PC-9 (cell line): ENCODE results near the gene DNAH12.

Experiments used
- EZH2 ChIP-seq: fragments of 200-600 bp; sonication (generic); IDR thresholded peaks from 2 replicates; pipeline ENCODE4 v1.8.0; 2017; ENCODE audit warnings: antibody characterized with exemption, low read depth
- TF ChIP-seq, protein P1 (sequence below): fragments of 200-600 bp; sonication (generic); conservative IDR thresholded peaks from 2 replicates; pipeline ENCODE4 v1.6.1; 2017; ENCODE audit warnings: mixed run types, antibody characterized with exemption, mild to moderate bottlenecking, moderate library complexity

- TF ChIP-seq, protein P1, sequence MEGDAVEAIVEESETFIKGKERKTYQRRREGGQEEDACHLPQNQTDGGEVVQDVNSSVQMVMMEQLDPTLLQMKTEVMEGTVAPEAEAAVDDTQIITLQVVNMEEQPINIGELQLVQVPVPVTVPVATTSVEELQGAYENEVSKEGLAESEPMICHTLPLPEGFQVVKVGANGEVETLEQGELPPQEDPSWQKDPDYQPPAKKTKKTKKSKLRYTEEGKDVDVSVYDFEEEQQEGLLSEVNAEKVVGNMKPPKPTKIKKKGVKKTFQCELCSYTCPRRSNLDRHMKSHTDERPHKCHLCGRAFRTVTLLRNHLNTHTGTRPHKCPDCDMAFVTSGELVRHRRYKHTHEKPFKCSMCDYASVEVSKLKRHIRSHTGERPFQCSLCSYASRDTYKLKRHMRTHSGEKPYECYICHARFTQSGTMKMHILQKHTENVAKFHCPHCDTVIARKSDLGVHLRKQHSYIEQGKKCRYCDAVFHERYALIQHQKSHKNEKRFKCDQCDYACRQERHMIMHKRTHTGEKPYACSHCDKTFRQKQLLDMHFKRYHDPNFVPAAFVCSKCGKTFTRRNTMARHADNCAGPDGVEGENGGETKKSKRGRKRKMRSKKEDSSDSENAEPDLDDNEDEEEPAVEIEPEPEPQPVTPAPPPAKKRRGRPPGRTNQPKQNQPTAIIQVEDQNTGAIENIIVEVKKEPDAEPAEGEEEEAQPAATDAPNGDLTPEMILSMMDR = no peak
- TF ChIP-seq EZH2 = no peak
Measured at GRCh38 chr3:57281715-57282114, 262.4 kb downstream of the DNAH12 start.
